GM03348 (cell line): ENCODE results near the gene TGFB2.

Experiments used
- DNase-seq: peaks from one replicate; pipeline ENCODE4 v3.0.0; 2012; ENCODE audit warnings: low spot score

The TGFB2 gene

DNA sequence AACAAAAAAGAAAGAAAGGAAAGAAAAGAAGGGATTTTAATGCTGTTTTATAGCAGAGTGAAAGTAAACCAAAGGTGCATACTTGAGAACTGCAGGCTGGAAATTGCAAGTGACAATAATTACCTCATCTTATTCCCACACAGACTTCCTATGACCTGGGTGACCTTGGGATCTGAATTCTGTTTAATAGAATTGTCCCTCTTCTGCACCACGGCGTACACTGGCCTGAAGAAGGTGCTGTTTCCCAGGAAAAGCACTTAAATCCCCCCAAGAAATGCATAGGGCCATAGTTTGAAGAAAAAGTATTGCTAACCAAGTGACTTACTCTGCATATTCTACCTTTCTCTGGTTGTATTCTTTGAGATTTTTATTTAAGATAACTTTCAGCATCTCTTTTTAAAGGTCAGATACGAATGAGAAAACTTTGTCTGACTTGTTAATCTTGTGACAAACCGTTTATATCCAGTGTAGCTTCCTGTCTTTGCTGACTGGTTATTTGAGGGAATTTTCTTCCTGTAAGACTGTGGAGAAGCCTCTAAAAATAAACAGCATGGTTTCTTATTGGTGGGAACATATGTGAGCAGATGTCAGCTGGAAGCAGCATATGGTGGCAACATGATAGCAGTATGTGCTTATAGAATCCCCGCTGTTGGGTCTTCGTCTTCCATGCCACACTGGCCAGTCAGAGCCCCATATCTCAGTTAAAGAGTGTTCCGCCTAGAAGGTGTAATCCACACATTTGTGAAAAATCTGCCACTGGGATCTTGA lies 16.3 kb downstream of the TGFB2 start:
- peak; percentile 44 for DNase-seq

DNA sequence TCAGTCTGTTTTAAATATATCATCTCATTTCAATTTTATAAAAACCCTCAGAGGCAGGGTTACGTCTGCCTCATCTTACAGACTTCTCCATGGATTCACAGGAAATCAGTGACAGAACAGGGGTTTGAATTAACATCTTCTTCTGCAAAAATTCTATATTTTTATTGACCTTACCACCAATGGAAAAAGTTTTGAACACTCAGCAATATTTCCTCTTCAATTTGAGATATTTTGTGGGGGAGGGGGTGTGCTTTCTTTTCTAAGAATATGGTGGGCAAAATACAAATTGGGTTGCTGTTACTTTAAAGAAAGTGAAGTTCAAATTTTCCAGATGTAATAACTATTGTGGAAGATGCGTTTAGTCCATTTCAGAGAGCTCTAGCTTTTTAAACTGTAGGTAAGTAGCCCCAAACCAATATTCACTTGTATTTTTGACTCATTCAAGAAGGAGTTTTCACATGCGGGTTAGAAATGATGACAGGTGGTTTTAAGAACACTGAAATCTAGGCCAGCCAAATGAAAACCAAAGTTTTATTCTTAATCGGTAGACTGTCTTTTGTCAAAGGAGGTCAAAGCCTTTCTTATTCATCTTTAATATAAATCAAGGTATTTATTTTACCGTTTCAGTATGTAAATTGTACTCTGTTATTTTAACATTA lies 17.4 kb downstream of the TGFB2 start:
- DNase-seq, result no peak

DNA sequence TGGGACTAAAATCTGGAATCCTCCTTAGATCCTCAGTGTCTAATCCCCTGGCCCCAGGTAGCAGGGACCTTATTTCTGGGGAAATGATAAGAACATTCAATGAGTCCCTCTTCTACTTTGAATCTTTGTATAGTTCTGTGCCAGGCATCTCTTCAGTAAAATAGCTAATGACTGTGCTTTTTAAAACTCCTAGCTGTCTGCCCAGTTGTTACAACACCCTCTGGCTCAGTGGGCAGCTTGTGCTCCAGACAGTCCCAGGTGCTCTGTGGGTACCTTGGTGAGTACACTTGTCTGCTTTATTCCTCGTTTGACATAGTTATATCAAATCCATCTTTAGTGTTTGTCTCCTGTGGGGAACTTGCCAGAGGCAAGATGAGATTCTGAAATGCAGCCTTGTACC lies 18.0 kb downstream of the TGFB2 start:
- DNase-seq, result no peak

DNA sequence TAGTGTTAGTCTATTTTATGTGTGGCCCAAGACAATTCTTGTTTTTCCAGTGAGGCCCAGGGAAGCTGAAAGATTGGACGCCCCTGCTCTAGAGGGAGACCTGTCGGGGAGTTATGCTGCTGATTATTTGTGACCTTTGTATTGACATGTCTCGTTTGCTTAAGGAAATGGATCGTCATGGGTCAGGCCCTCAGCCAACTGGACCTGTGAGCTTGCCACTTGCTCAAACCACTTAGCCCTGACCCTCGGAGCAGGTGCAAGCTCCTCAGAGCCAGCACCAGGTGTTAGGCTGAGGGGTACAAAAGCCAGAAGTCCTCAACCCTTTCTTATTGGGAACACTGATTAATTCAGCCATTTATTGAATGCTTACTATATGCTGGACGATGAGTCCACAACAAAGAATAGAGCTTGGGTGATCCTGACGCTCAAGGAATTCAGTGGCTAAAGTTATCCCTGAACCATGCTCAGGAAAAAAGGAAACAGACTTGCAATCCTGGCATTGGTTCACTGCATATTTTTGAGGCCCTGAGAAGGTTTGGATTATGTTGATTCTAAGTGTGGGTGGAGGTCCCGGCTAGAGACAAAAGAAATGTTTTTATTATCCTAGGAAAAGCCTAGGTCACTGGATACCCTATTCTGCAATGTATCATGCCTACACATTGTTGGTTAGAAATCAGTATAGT lies 19.0 kb downstream of the TGFB2 start:
- peak; percentile 9 for DNase-seq

DNA sequence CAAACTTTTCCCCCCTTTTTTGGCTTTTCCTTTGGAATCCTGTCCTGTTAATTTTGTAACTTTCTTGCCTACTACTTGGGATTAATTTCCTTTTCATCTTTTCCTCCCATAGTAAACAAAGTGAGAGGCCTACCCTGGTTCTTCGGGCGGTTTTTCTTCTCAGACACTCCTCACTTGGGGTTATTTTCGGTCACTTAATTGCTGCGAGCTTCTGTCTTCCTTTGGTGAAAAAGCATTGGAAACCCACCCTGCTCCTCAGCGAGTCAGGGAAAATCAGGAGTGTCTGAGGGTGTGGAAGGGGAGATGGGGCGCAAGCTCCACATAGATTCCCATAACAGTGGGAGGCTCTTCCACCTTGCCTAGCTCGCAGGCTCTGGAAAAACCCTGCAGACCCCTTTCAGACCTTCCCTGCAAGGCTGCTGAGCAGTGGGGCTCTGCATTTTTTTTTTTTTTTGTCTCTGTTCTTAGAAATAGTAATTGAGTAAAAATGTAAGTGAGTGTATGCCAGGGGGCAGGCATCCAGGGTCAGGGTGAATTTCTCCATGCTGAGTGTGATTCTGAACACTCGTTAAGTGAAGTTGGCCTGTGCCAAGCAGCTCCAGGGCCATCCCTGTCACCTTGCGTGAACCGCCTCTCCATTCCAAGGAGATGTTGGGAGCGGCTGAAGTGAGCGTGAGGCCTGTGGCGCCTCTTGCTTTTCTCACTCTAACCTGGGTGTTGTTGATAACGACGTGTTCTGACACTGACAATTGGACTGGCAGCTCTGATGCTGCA lies 20.3 kb downstream of the TGFB2 start:
- DNase-seq, result peak; percentile 39

- DNase-seq, result no peak
Observed at GRCh38 chr1:218366322-218367052, 21.4 kb downstream of the TGFB2 start.

DNA sequence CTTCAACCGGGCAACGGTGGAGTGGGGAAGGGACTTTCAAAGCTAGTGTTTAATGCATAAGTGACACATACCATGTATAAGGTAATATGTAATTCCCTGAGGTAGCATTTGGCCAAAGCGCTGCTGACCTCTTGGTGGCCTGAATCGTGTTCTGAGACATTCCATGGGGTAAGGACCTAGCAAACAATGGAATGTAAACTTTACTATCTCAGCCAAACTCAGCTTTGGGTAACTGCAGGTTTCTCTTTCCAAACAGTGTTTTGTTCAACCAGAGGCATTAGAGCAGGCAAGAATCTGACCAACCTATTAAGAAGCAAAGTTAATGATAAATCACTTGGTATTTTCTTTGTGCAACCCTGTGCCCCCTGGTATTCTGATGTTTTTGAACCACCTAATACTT lies 22.0 kb downstream of the TGFB2 start:
- DNase-seq, result no peak

DNA sequence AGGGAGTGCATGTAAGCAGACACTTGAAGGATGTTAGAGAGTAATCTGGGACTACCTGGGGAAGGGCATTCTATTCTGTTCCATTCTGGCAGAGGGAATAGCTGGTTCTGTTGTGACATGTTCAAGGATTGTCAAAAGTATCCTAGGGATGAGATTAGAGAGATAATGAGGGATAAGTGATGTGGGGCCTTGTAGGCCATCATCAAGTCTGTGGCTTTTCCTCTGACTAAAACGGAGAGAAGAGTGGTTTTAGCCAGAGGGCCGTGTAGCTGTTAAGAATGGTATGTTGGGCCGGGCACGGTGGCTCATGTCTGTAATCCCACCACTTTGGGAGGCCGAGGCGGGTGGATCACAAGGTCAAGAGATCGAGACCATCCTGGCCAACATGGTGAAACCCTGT lies 23.6 kb downstream of the TGFB2 start:
- DNase-seq, result no peak

GRCh38 chr1:218369688-218370511 lies 24.8 kb downstream of the TGFB2 start:
- DNase-seq, result peak; percentile 66

- DNase-seq, result peak; percentile 63
Observed at GRCh38 chr1:218371927-218372672, 27.0 kb downstream of the TGFB2 start.

- no peak for DNase-seq
Observed at GRCh38 chr1:218374401-218375353, 29.5 kb downstream of the TGFB2 start.

DNA sequence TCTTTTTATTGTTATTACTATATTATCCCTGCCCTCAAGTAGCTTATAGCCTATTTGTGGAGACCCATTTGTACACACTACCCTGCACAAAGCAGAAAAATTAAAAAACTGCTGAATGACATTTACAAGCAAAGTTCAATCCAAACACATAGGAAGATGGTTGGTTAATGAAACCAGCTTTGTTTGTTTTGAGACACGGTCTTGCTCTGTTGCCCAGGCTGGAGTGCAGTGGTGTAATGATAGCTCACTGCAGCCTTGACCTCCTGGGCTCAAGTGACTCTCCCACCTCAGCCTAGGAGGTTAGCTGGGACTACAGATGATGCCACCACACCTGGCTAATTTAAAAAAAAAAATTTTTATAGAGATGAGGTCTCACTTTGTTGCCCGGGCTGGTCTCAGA lies 31.6 kb downstream of the TGFB2 start:
- no peak for DNase-seq

GRCh38 chr1:218377143-218377660 lies 32.1 kb downstream of the TGFB2 start:
- peak; percentile 93 for DNase-seq

GRCh38 chr1:218380125-218380977 lies 35.2 kb downstream of the TGFB2 start:
- DNase-seq, result peak; percentile 75

DNA sequence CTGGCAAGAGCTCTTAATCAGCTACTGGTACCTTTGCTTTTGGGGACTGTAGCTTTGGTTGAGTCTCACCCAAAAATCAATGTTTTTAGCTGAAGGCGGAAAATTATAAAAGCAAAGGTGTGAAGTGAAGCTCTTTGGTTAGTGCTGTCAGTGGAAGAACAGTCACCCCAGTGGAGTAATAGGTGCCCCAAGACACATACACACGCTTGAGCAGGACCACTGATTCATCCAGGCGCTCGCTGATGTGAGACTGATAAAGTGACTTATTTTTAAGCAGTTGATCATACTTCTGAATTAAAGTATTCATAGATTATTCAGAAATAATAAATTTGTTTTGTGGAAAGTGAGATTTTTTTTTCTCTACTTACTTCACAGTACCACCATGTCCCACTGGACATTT lies 37.1 kb downstream of the TGFB2 start:
- no peak for DNase-seq

- DNase-seq, result no peak
Observed at GRCh38 chr1:218383051-218383450, 37.9 kb downstream of the TGFB2 start.

- no peak for DNase-seq
Observed at GRCh38 chr1:218383681-218384080, 38.5 kb downstream of the TGFB2 start.

DNA sequence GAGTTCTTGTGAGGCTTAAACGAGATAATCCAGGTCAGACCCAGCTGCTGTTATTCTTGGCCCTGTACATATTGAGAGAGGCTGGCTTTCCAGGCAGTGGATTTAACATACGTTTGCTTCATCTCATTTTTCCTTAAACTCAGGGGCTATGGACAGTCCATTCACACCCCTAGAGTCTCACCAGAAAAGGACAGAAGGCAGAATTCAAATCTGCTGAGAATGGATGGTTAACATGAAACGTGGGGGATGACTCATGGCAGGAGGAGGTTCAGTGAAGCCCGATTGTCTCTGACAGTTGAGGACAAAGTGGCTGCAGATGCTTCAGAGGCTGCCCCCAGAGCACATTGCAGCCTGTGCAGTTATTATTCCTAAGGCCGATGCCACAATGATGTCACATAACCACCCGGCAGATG lies 39.5 kb downstream of the TGFB2 start:
- DNase-seq, result peak; percentile 37
